PC-3 (cell line): ENCODE measurements around the gene CHST11.

Experiments used
- CTCF ChIP-seq: fragments of 300-600 bp; sonication (generic); conservative IDR thresholded peaks from 2 replicates; pipeline ENCODE4 v1.5.1; 2017; ENCODE audit warnings: antibody characterized with exemption, low read depth, mild to moderate bottlenecking, low read length
- EZH2 ChIP-seq: fragments of 300-600 bp; sonication (generic); IDR thresholded peaks from one replicate; pipeline ENCODE4 v1.6.1; 2017; ENCODE audit warnings: antibody characterized with exemption, mild to moderate bottlenecking, low read length; ENCODE audit not compliant: unreplicated experiment
- EZH2phosphoT487 ChIP-seq: fragments of 300-600 bp; sonication (generic); IDR thresholded peaks from 2 replicates; pipeline ENCODE4 v1.6.1; 2018; ENCODE audit warnings: mild to moderate bottlenecking, antibody characterized with exemption, low read length, borderline replicate concordance

- TF ChIP-seq EZH2phosphoT487: no peak
- no peak for TF ChIP-seq CTCF
- TF ChIP-seq EZH2: no peak
Observed at GRCh38 chr12:104407922-104408321, 48.8 kb upstream of the CHST11 start.
